HepG2 (cell line): Measurements from ENCODE around the gene PHYH. TPM values are rescaled to one million over a fixed set of nuclear protein-coding genes. Genes with fewer than 3 reads are reported as not detected.
A peak's percentile ranks its signal among the peaks of the same experiment; 100 is the strongest.

ENCODE experiments used
- FOXJ3 ChIP-seq: sonication (generic); formaldehyde crosslinking; IDR thresholded peaks from 2 replicates; pipeline ENCODE4 v1.4.0; 2020; ENCODE audit warnings: missing genetic modification reagents, mild to moderate bottlenecking, borderline replicate concordance
- GRHL1 ChIP-seq: sonication (generic); formaldehyde crosslinking; conservative IDR thresholded peaks from 2 replicates; pipeline ENCODE4 v1.8.0; 2022; ENCODE audit warnings: missing genetic modification reagents
- HBP1 ChIP-seq: IDR thresholded peaks from 2 replicates; pipeline ENCODE4 v1.6.1; 2016; ENCODE audit warnings: low read depth, control low read depth
- HNRNPH1 ChIP-seq: fragments of 200-400 bp; formaldehyde crosslinking; optimal IDR thresholded peaks from 2 replicates; pipeline ENCODE3; 2017; ENCODE audit warnings: mild to moderate bottlenecking, low read depth, low read length
- MIER2 ChIP-seq: IDR thresholded peaks from 2 replicates; pipeline ENCODE4 v1.6.1; 2016; ENCODE audit warnings: missing biosample characterization, missing genetic modification reagents
- RAD51 ChIP-seq: fragments of 450-650 bp; IDR thresholded peaks from 2 replicates; pipeline ENCODE4 v1.6.1; 2016; ENCODE audit warnings: borderline replicate concordance
- STAG1 ChIP-seq: sonication (generic); formaldehyde crosslinking; IDR thresholded peaks from 2 replicates; pipeline ENCODE4 v1.4.0; 2020; ENCODE audit warnings: missing genetic modification reagents
- TRAFD1 ChIP-seq: sonication (generic); formaldehyde crosslinking; IDR thresholded peaks from 2 replicates; pipeline ENCODE4 v1.5.1; 2020; ENCODE audit warnings: missing genetic modification reagents, mild to moderate bottlenecking, borderline replicate concordance
- ZNF180 ChIP-seq: sonication (generic); formaldehyde crosslinking; IDR thresholded peaks from 2 replicates; pipeline ENCODE4 v1.4.0; 2020; ENCODE audit warnings: low read depth, missing genetic modification reagents, borderline replicate concordance
- ZNF282 ChIP-seq: fragments of 450-650 bp; IDR thresholded peaks from 2 replicates; pipeline ENCODE4 v1.6.1; 2018; ENCODE audit not compliant: partially characterized antibody
- ZNF292 ChIP-seq: sonication (generic); formaldehyde crosslinking; IDR thresholded peaks from 2 replicates; pipeline ENCODE4 v1.8.1; 2022; ENCODE audit warnings: mild to moderate bottlenecking, low read depth, missing genetic modification reagents, borderline replicate concordance
- ZNF530 ChIP-seq: sonication (generic); formaldehyde crosslinking; IDR thresholded peaks from 2 replicates; pipeline ENCODE4 v1.5.0; 2020; ENCODE audit warnings: low read depth, mild to moderate bottlenecking, missing genetic modification reagents
- ZNF850 ChIP-seq: sonication (generic); formaldehyde crosslinking; conservative IDR thresholded peaks from 2 replicates; pipeline ENCODE4 v1.9.0; 2021; ENCODE audit warnings: mild to moderate bottlenecking, missing genetic modification reagents
- polyA plus RNA-seq, 8 experiments: library from polyadenylated mRNA; depleted of rRNA in 3 of 8; stranded (reverse) in 7 of 8; unstranded in 1 of 8; fragments of >200 nt; fragmentation: Illumina TruSeq in 4 of 8; extraction: Trizol in 4 of 8; gene quantifications; 2 replicates each; pipeline versions ENCODE4 v1.2.1 to v1.2.3, GENCODE V29; 2011 to 2016; ENCODE audit warnings: low read depth in 4 of 8, missing spikeins in 1 of 8, mixed read lengths in 1 of 8; ENCODE audit not compliant: insufficient read depth in 1 of 8
- total RNA-seq, 5 experiments: library from RNA; depleted of rRNA; stranded (reverse); fragments of >200 nt; fragmentation: Illumina TruSeq; extraction: Trizol; gene quantifications; 2 replicates each; pipeline ENCODE4 v1.2.3, GENCODE V29; 2016; ENCODE audit warnings: low read depth in 1 of 5

The PHYH gene
- total and polyA plus RNA-seq, 2 of the 13 experiments (the other 11 are each of a cell fraction or from before 2014, with no cell fraction given) = 27.2 to 34.5 TPM

GRCh38 chr10:13298748-13299436 is 972 bp downstream of the PHYH start (continued):
- no peak for TF ChIP-seq ZNF530 (CRISPR knock-in tag)
- TF ChIP-seq ZNF282 = no peak
- no peak for TF ChIP-seq TRAFD1 (CRISPR knock-in tag)
- no peak for TF ChIP-seq RAD51
- TF ChIP-seq ZNF180 = no peak
- no peak for TF ChIP-seq ZNF850
- no peak; the same call in 1 of the 2 replicates for TF ChIP-seq HBP1 (CRISPR knock-in tag)
- no peak for TF ChIP-seq ZNF292 (CRISPR knock-in tag)
- TF ChIP-seq MIER2 (CRISPR knock-in tag) = no peak
- TF ChIP-seq GRHL1 = no peak
- TF ChIP-seq STAG1 (CRISPR knock-in tag) = no peak
- TF ChIP-seq FOXJ3 = 0 out of 2 replicates have a peak, but pooled peaks have one; percentile 33
- no peak for TF ChIP-seq HNRNPH1
